HepG2 (cell line): ENCODE measurements around the gene ABHD3. TPM values are rescaled to one million over a fixed set of nuclear protein-coding genes. Genes with fewer than 3 reads are reported as not detected.

Source experiments
- CENPT ChIP-seq: sonication (generic); formaldehyde crosslinking; IDR thresholded peaks from 2 replicates; pipeline ENCODE4 v1.8.0; 2022; ENCODE audit warnings: low read depth, mild to moderate bottlenecking, moderate library complexity, missing genetic modification reagents
- CHCHD3 ChIP-seq: sonication (generic); formaldehyde crosslinking; IDR thresholded peaks from 2 replicates; pipeline ENCODE4 v1.8.0; 2022; ENCODE audit warnings: mild to moderate bottlenecking, missing genetic modification reagents, moderate library complexity
- E2F1 ChIP-seq: sonication (generic); formaldehyde crosslinking; IDR thresholded peaks from 2 replicates; pipeline ENCODE4 v1.5.0; 2020; ENCODE audit warnings: missing genetic modification reagents
- GLMP ChIP-seq: sonication (generic); formaldehyde crosslinking; IDR thresholded peaks from 2 replicates; pipeline ENCODE4 v1.9.0; 2021; ENCODE audit warnings: missing genetic modification reagents, mild to moderate bottlenecking, borderline replicate concordance
- MYNN ChIP-seq: sonication (generic); formaldehyde crosslinking; IDR thresholded peaks from 2 replicates; pipeline ENCODE4 v1.4.0; 2020; ENCODE audit warnings: mild to moderate bottlenecking, low read depth, missing genetic modification reagents
- NFE2 ChIP-seq: sonication (generic); formaldehyde crosslinking; IDR thresholded peaks from 2 replicates; pipeline ENCODE4 v1.4.0; 2020; ENCODE audit warnings: missing genetic modification reagents
- PCBP1 ChIP-seq: fragments of 200-400 bp; formaldehyde crosslinking; IDR thresholded peaks from 2 replicates; pipeline ENCODE4 v1.6.1; 2017; ENCODE audit warnings: mild to moderate bottlenecking, low read depth, low read length, borderline replicate concordance
- SATB2 ChIP-seq: sonication (generic); formaldehyde crosslinking; IDR thresholded peaks from 2 replicates; pipeline ENCODE4 v1.5.0; 2020; ENCODE audit warnings: missing genetic modification reagents
- SNAPC5 ChIP-seq: sonication (generic); formaldehyde crosslinking; IDR thresholded peaks from 2 replicates; pipeline ENCODE4 v1.8.1; 2023; ENCODE audit warnings: mild to moderate bottlenecking, missing genetic modification reagents, borderline replicate concordance
- SPEN ChIP-seq: sonication (generic); formaldehyde crosslinking; IDR thresholded peaks from 2 replicates; pipeline ENCODE4 v1.5.1; 2020; ENCODE audit warnings: low read depth, mild to moderate bottlenecking, missing genetic modification reagents
- XRCC5 ChIP-seq: fragments of 200-400 bp; formaldehyde crosslinking; optimal IDR thresholded peaks from 2 replicates; pipeline ENCODE3; 2017; ENCODE audit warnings: mild to moderate bottlenecking, low read length
- ZIK1 ChIP-seq: sonication (generic); formaldehyde crosslinking; IDR thresholded peaks from 2 replicates; pipeline ENCODE4 v1.5.0; 2020; ENCODE audit warnings: mild to moderate bottlenecking, low read depth, missing genetic modification reagents, borderline replicate concordance
- ZNF354B ChIP-seq: sonication (generic); formaldehyde crosslinking; IDR thresholded peaks from 2 replicates; pipeline ENCODE4 v1.8.0; 2022; ENCODE audit warnings: mild to moderate bottlenecking, missing genetic modification reagents
- ZNF569 ChIP-seq: sonication (generic); formaldehyde crosslinking; IDR thresholded peaks from 2 replicates; pipeline ENCODE4 v1.5.0; 2020; ENCODE audit warnings: mild to moderate bottlenecking, missing genetic modification reagents, moderate library complexity, borderline replicate concordance
- ZNF639 ChIP-seq: conservative IDR thresholded peaks from 2 replicates; pipeline ENCODE4 v1.6.1; 2018; ENCODE audit warnings: missing genetic modification reagents
- ZNF652 ChIP-seq: IDR thresholded peaks from 2 replicates; pipeline ENCODE4 v1.6.1; 2016; ENCODE audit warnings: low read depth, borderline replicate concordance
- polyA plus RNA-seq, 8 experiments: library from polyadenylated mRNA; depleted of rRNA in 3 of 8; stranded (reverse) in 7 of 8; unstranded in 1 of 8; fragments of >200 nt; fragmentation: Illumina TruSeq in 4 of 8; extraction: Trizol in 4 of 8; gene quantifications; 2 replicates each; pipeline versions ENCODE4 v1.2.1 to v1.2.3, GENCODE V29; 2011 to 2016; ENCODE audit warnings: low read depth in 4 of 8, missing spikeins in 1 of 8, mixed read lengths in 1 of 8; ENCODE audit not compliant: insufficient read depth in 1 of 8
- total RNA-seq, 5 experiments: library from RNA; depleted of rRNA; stranded (reverse); fragments of >200 nt; fragmentation: Illumina TruSeq; extraction: Trizol; gene quantifications; 2 replicates each; pipeline ENCODE4 v1.2.3, GENCODE V29; 2016; ENCODE audit warnings: low read depth in 1 of 5
- TF ChIP-seq, protein P1 (sequence below), 2 experiments: sonication (generic) in 1 of 2; formaldehyde crosslinking in 1 of 2; IDR thresholded peaks; 2 replicates each; pipeline versions ENCODE4 v1.4.0 to v1.6.1; 2018 to 2020; ENCODE audit warnings: missing genetic modification reagents in 2 of 2, borderline replicate concordance in 1 of 2, low read depth in 1 of 2, mild to moderate bottlenecking in 1 of 2, missing biosample characterization in 1 of 2
- TF ChIP-seq, protein P2 (sequence below): sonication (generic); formaldehyde crosslinking; IDR thresholded peaks from 2 replicates; pipeline ENCODE4 v1.4.0; 2020; ENCODE audit warnings: missing genetic modification reagents, borderline replicate concordance
- TF ChIP-seq, protein P3 (sequence below): fragments of 450-650 bp; IDR thresholded peaks from 2 replicates; pipeline ENCODE4 v1.6.1; 2017

The ABHD3 gene
- total and polyA plus RNA-seq, 2 of the 13 experiments (the other 11 are each of a cell fraction or from before 2014, with no cell fraction given), result 32.1 to 40.2 TPM

GRCh38 chr18:21686282-21687105, 18.1 kb downstream of the ABHD3 start (continued):
- no peak for TF ChIP-seq CENPT (CRISPR knock-in tag)
- no peak for TF ChIP-seq ZNF639 (CRISPR knock-in tag)
- TF ChIP-seq ZNF354B (CRISPR knock-in tag), result no peak; the same call in 1 of the 2 replicates
- TF ChIP-seq PCBP1, result no peak
- no peak for TF ChIP-seq ZNF569 (CRISPR knock-in tag)
- TF ChIP-seq MYNN, result no peak
- no peak for TF ChIP-seq SPEN (CRISPR knock-in tag)
- no peak for TF ChIP-seq CHCHD3
- TF ChIP-seq ZNF652 (CRISPR knock-in tag), result peak; percentile 97
- TF ChIP-seq ZIK1, result no peak
- TF ChIP-seq, protein P1, sequence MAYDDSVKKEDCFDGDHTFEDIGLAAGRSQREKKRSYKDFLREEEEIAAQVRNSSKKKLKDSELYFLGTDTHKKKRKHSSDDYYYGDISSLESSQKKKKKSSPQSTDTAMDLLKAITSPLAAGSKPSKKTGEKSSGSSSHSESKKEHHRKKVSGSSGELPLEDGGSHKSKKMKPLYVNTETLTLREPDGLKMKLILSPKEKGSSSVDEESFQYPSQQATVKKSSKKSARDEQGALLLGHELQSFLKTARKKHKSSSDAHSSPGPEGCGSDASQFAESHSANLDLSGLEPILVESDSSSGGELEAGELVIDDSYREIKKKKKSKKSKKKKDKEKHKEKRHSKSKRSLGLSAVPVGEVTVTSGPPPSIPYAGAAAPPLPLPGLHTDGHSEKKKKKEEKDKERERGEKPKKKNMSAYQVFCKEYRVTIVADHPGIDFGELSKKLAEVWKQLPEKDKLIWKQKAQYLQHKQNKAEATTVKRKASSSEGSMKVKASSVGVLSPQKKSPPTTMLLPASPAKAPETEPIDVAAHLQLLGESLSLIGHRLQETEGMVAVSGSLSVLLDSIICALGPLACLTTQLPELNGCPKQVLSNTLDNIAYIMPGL (CRISPR knock-in tag; IDR thresholded peaks at IDR 0.05; ENCODE audit: borderline replicate concordance in 1 of 2, low read depth in 1 of 2), result peak in 1 of 2 experiments; percentile 44; a peak in 1 of 4 replicates
- no peak for TF ChIP-seq NFE2
- no peak for TF ChIP-seq SNAPC5 (CRISPR knock-in tag)
- TF ChIP-seq SATB2 (CRISPR knock-in tag), result no peak
- TF ChIP-seq, protein P2, sequence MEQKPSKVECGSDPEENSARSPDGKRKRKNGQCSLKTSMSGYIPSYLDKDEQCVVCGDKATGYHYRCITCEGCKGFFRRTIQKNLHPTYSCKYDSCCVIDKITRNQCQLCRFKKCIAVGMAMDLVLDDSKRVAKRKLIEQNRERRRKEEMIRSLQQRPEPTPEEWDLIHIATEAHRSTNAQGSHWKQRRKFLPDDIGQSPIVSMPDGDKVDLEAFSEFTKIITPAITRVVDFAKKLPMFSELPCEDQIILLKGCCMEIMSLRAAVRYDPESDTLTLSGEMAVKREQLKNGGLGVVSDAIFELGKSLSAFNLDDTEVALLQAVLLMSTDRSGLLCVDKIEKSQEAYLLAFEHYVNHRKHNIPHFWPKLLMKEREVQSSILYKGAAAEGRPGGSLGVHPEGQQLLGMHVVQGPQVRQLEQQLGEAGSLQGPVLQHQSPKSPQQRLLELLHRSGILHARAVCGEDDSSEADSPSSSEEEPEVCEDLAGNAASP (CRISPR knock-in tag), result peak; percentile 55; the same call in 1 of the 2 replicates
- TF ChIP-seq, protein P3, sequence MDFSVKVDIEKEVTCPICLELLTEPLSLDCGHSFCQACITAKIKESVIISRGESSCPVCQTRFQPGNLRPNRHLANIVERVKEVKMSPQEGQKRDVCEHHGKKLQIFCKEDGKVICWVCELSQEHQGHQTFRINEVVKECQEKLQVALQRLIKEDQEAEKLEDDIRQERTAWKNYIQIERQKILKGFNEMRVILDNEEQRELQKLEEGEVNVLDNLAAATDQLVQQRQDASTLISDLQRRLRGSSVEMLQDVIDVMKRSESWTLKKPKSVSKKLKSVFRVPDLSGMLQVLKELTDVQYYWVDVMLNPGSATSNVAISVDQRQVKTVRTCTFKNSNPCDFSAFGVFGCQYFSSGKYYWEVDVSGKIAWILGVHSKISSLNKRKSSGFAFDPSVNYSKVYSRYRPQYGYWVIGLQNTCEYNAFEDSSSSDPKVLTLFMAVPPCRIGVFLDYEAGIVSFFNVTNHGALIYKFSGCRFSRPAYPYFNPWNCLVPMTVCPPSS, result no peak
- peak; percentile 71 for TF ChIP-seq XRCC5
- no peak for TF ChIP-seq GLMP (CRISPR knock-in tag)
- TF ChIP-seq E2F1 (CRISPR knock-in tag), result no peak
